Neuronal stem cell (in vitro differentiated cells): ENCODE data around the gene SRGAP2.
"Not testable (repeated sequence)": the region's sequence is repeated elsewhere in the genome, so short reads cannot be mapped to it uniquely, and the experiment has no call there.

Experiments
- DNase-seq: peaks from one replicate; pipeline ENCODE4 v3.0.0-alpha.2; 2013; ENCODE audit warnings: low spot score
- H2AFZ ChIP-seq: one replicate; pipeline ENCODE4 v1.6.1; 2013; ENCODE audit warnings: mild to moderate bottlenecking, low read length, inconsistent platforms
- H2AK5ac ChIP-seq: 2 replicates; pipeline ENCODE4 v1.6.1; 2013; ENCODE audit warnings: low read depth, mild to moderate bottlenecking, inconsistent platforms, low read length, moderate library complexity, mixed read lengths
- H2BK120ac ChIP-seq: 2 replicates; pipeline ENCODE4 v1.6.1; 2013; ENCODE audit warnings: low read depth, mild to moderate bottlenecking, inconsistent platforms, low read length, moderate library complexity, mixed read lengths
- H2BK12ac ChIP-seq: one replicate; pipeline ENCODE4 v1.6.1; 2013; ENCODE audit warnings: low read length, inconsistent platforms
- H2BK15ac ChIP-seq: 2 replicates; pipeline ENCODE4 v1.6.1; 2013; ENCODE audit warnings: mild to moderate bottlenecking, low read length, inconsistent platforms, mixed read lengths
- H2BK5ac ChIP-seq: one replicate; pipeline ENCODE4 v1.6.1; 2013; ENCODE audit warnings: inconsistent platforms, mild to moderate bottlenecking, low read length, moderate library complexity
- H3K14ac ChIP-seq: one replicate; pipeline ENCODE4 v1.6.1; 2013; ENCODE audit warnings: low read length, inconsistent platforms
- H3K18ac ChIP-seq: 2 replicates; pipeline ENCODE4 v1.6.1; 2013; ENCODE audit warnings: low read length, inconsistent platforms
- H3K23ac ChIP-seq: 2 replicates; pipeline ENCODE4 v1.6.1; 2013; ENCODE audit warnings: low read depth, mild to moderate bottlenecking, mixed read lengths, low read length, inconsistent platforms; ENCODE audit not compliant: poor library complexity
- H3K27ac ChIP-seq: replicated peaks from 3 replicates; pipeline ENCODE4 v1.5.1; 2013; ENCODE audit warnings: low read length, inconsistent platforms
- H3K27me3 ChIP-seq, 3 experiments: 2 replicates each; pipeline ENCODE4 v1.6.1; 2013; ENCODE audit warnings: low read length in 3 of 3, mild to moderate bottlenecking in 2 of 3, inconsistent platforms in 1 of 3, low read depth in 1 of 3, mixed read lengths in 1 of 3, moderate library complexity in 1 of 3; ENCODE audit not compliant: control insufficient read depth in 3 of 3, insufficient read depth in 3 of 3
- H3K36me3 ChIP-seq, 2 donors: replicated peaks in 1 of 2; 2 replicates each; pipeline ENCODE4 v1.6.1; 2013; ENCODE audit warnings: low read length in 2 of 2; ENCODE audit not compliant: control insufficient read depth in 2 of 2, insufficient read depth in 2 of 2
- H3K4ac ChIP-seq: 2 replicates; pipeline ENCODE4 v1.6.1; 2013; ENCODE audit warnings: inconsistent platforms, mild to moderate bottlenecking, low read length, moderate library complexity
- H3K4me1 ChIP-seq, 2 donors: 1 replicate in 1 of 2; 2 replicates in 1 of 2; pipeline ENCODE4 v1.6.1; 2013; ENCODE audit warnings: low read length in 2 of 2, low read depth in 1 of 2; ENCODE audit not compliant: control insufficient read depth in 2 of 2, insufficient read depth in 1 of 2
- H3K4me2 ChIP-seq: one replicate; pipeline ENCODE4 v1.6.1; 2013; ENCODE audit warnings: mild to moderate bottlenecking, low read length, inconsistent platforms; ENCODE audit not compliant: insufficient read depth, poor library complexity, severe bottlenecking
- H3K4me3 ChIP-seq, 2 donors: 2 replicates each; pipeline ENCODE4 v1.5.1; 2013; ENCODE audit warnings: low read length in 2 of 2, mild to moderate bottlenecking in 2 of 2, inconsistent platforms in 1 of 2, moderate library complexity in 1 of 2
- H3K79me1 ChIP-seq: one replicate; pipeline ENCODE4 v1.6.1; 2013; ENCODE audit warnings: low read depth, mild to moderate bottlenecking, inconsistent platforms, low read length, moderate library complexity
- H3K9ac ChIP-seq: one replicate; pipeline ENCODE4 v1.6.1; 2013; ENCODE audit warnings: mild to moderate bottlenecking, low read depth, low read length, inconsistent platforms; ENCODE audit not compliant: poor library complexity
- H3K9me3 ChIP-seq, 2 donors: replicated peaks in 1 of 2; 2 replicates each; pipeline versions ENCODE3 to v1.6.1; 2013; ENCODE audit warnings: low read length in 2 of 2, mild to moderate bottlenecking in 2 of 2, inconsistent platforms in 1 of 2, low read depth in 1 of 2, mixed read lengths in 1 of 2, moderate library complexity in 1 of 2; ENCODE audit not compliant: control insufficient read depth in 2 of 2, insufficient read depth in 1 of 2
- H4K8ac ChIP-seq: one replicate; pipeline ENCODE4 v1.6.1; 2013; ENCODE audit warnings: low read depth, mild to moderate bottlenecking, inconsistent platforms, low read length, moderate library complexity
- H4K91ac ChIP-seq: one replicate; pipeline ENCODE4 v1.6.1; 2013; ENCODE audit warnings: low read length, low read depth, mild to moderate bottlenecking, inconsistent platforms; ENCODE audit not compliant: poor library complexity
- whole genome bisulfite sequencing, 2 donors: extraction: QIAGEN DNeasy Blood & Tissue Kit; methylation state at CpG; one replicate each; pipeline ENCODE4 v1.1.7; 2013; ENCODE audit warnings: missing lambda C conversion rate in 2 of 2, mixed read lengths in 1 of 2; ENCODE audit not compliant: insufficient read length in 2 of 2, insufficient replicate concordance in 1 of 2; ENCODE audit errors: extremely low coverage in 2 of 2; 5-methylcytosine and 5-hydroxymethylcytosine counted together

The SRGAP2 gene

DNA sequence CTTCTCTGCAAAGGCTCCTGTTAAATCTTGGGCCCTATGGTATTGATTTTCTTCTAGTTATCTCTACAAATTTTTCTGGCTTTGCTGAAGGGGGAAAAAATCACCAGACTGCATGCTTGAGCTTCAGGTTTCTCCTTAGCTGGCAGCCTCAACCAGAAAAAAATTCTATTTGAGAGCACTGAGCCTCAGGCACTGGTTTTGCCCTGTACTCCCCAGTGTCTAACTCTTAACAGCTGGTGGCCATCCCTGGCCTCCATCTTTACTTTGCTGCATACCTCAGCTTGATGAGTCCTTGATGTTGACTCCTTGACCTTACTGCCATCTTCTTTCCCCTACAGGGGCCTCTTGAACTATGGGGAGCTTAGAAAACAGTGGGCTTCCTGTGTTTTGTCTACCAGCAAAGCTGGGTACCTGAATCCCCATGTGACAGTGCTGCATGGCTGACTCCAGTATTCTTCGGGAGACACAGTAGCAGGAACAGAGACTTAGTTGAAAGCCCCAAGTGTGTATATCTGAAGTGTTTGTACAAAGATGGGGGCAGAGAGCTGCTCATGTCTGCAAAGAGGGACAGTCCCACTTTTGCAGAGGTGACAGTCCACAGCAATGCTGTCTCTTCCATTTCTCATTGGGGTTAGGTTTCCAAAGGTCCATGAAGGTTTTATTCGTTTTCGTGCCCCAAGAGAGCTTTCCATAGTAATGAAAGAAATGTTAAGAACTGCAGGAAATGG is 31.0 kb downstream of the SRGAP2 start:
- not testable (repeated sequence) for H4K8ac ChIP-seq, H3K9ac ChIP-seq, H3K79me1 ChIP-seq, H3K4me1 ChIP-seq, H3K18ac ChIP-seq, H3K23ac ChIP-seq, H3K27ac ChIP-seq, H3K9me3 ChIP-seq, H2AFZ ChIP-seq, H2BK15ac ChIP-seq, H2BK120ac ChIP-seq, H3K27me3 ChIP-seq, DNase-seq, H3K4me3 ChIP-seq, H2BK5ac ChIP-seq, H2BK12ac ChIP-seq, H3K4me2 ChIP-seq, H2AK5ac ChIP-seq, H3K36me3 ChIP-seq, H4K91ac ChIP-seq, H3K14ac ChIP-seq, H3K4ac ChIP-seq
- no CpG with 5 or more reads among the region's 3 CpGs for WGBS, 2 donors

DNA sequence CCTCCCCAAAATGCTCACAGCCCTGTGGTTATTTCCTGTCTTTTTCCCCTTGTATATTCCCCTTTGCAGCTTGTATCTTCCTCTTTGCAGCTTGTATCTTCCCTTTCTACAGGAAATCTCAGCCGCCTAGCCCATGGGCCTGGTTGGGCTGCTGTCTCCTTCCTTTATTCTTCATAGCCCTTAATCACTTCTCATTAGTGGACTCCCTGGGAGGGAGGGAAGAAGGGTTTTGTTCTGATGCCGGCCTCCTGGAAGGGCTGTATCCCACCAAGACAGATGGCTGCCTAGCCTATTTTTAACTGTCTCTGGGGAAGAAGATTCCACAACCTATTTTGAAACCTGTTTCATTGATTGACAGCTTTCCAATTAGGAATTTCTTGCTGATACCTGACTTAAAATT is 31.8 kb downstream of the SRGAP2 start:
- not testable (repeated sequence) for H2AK5ac ChIP-seq, H2AFZ ChIP-seq, H2BK15ac ChIP-seq, H3K79me1 ChIP-seq, H3K23ac ChIP-seq, H3K27me3 ChIP-seq, H4K8ac ChIP-seq, H3K4me3 ChIP-seq, H4K91ac ChIP-seq, DNase-seq, H3K4ac ChIP-seq, H3K14ac ChIP-seq, H3K9me3 ChIP-seq, H3K9ac ChIP-seq, H2BK12ac ChIP-seq, H3K4me2 ChIP-seq, H3K27ac ChIP-seq, H2BK5ac ChIP-seq, H3K36me3 ChIP-seq, H3K4me1 ChIP-seq, H2BK120ac ChIP-seq, H3K18ac ChIP-seq
- no CpG with 5 or more reads among the region's 2 CpGs for WGBS, 2 donors

DNA sequence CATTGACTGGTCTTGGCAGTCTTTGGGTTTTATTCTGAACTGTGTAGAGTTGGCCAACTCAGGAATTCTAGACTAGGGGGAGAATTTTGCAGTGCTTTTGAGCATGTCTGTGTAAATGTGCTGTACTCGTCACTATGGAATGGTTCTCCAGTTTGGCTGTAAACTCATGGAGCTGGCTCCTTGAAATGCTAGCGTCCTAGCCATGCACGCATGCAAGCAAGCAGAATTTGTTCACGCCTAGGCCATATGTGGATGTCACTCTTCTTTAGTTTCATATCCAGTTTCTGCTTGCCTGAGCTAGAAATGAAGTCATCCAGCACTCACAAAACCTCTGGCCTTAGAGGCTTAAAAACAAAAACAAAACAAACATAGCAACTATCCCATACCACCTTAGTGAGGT is 36.9 kb downstream of the SRGAP2 start:
- no CpG with 5 or more reads among the region's 4 CpGs for WGBS, 2 donors
- not testable (repeated sequence) for H3K27ac ChIP-seq

DNA sequence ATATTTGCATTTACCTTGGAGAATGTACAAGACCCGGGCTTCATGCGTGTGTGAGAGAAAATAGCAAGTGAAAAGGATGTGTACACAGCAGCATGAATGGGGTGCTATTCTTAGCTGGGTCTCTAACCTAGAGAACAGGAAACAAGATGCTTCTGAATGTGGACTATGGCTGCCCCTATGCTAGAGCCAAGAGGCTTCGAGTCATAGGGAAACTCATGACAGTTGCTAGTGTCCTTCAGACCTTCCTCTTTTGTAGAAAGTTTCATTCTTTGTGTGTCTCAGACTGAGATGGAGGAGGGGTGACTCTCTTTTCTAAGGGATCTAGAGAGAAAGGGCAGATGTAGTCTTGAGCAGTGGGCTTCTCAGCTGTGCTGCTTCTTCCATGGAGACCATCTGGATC is 40.0 kb downstream of the SRGAP2 start:
- not testable (repeated sequence) for H2BK15ac ChIP-seq, H3K4me1 ChIP-seq, H2BK12ac ChIP-seq, H4K8ac ChIP-seq, H3K79me1 ChIP-seq, H2AFZ ChIP-seq, H3K4ac ChIP-seq, H3K18ac ChIP-seq, H3K27me3 ChIP-seq, H2BK120ac ChIP-seq, DNase-seq, H3K27ac ChIP-seq, H4K91ac ChIP-seq, H3K14ac ChIP-seq, H3K4me3 ChIP-seq, H3K9me3 ChIP-seq, H3K4me2 ChIP-seq, H3K36me3 ChIP-seq, H2BK5ac ChIP-seq, H3K23ac ChIP-seq, H3K9ac ChIP-seq, H2AK5ac ChIP-seq
- WGBS, 2 donors: no CpG with 5 or more reads among the region's 3 CpGs

More for the DNA sequence above, 36.9 kb downstream of the SRGAP2 start:
- not testable (repeated sequence) for DNase-seq, H2BK15ac ChIP-seq, H3K9me3 ChIP-seq, H2BK12ac ChIP-seq, H3K4ac ChIP-seq, H3K14ac ChIP-seq, H3K79me1 ChIP-seq, H3K4me1 ChIP-seq, H2AFZ ChIP-seq, H3K18ac ChIP-seq, H3K9ac ChIP-seq, H3K27me3 ChIP-seq, H2AK5ac ChIP-seq, H3K36me3 ChIP-seq, H2BK5ac ChIP-seq, H4K91ac ChIP-seq, H3K23ac ChIP-seq, H2BK120ac ChIP-seq, H3K4me2 ChIP-seq, H4K8ac ChIP-seq, H3K4me3 ChIP-seq
